Lower lobe of right lung (tissue), 2 donors: Measurements from ENCODE around the gene NRXN3. TPM values are rescaled to one million over a fixed set of nuclear protein-coding genes. Genes with fewer than 3 reads are reported as not detected.

Experiments used
- ATAC-seq, 2 donors: fragments of 200-7000 bp; cut with Tn5 transposase; one replicate each; pipeline ENCODE4 v1.9.1; 2020 to 2022; ENCODE audit warnings: mild to moderate bottlenecking in 2 of 2, moderate library complexity in 2 of 2
- DNase-seq: peaks from one replicate; pipeline ENCODE4 v3.0.0-alpha.2; 2020
- H3K27ac ChIP-seq: fragments of 200-600 bp; one replicate; pipeline ENCODE4 v1.8.0; 2022
- H3K27me3 ChIP-seq: fragments of 200-600 bp; one replicate; pipeline ENCODE4 v1.8.0; 2022; ENCODE audit warnings: low read depth
- H3K36me3 ChIP-seq: fragments of 200-600 bp; one replicate; pipeline ENCODE4 v1.8.0; 2022; ENCODE audit warnings: mild to moderate bottlenecking
- H3K4me1 ChIP-seq: fragments of 200-600 bp; one replicate; pipeline ENCODE4 v1.8.0; 2022
- H3K4me3 ChIP-seq: fragments of 200-600 bp; one replicate; pipeline ENCODE4 v1.8.0; 2022; ENCODE audit warnings: mild to moderate bottlenecking
- H3K9me3 ChIP-seq: fragments of 200-600 bp; one replicate; pipeline ENCODE4 v1.8.0; 2022
- CTCF ChIP-seq: fragments of 200-600 bp; IDR thresholded peaks from one replicate; pipeline ENCODE4 v1.8.0; 2022; ENCODE audit warnings: antibody characterized with exemption, mild to moderate bottlenecking
- intact Hi-C: fragments of 100-400 bp; cut with DNase I; formaldehyde crosslinking; loops from one replicate; pipeline ENCODE4 v1.11.0; 2022
- total RNA-seq: library from RNA; stranded (reverse); fragmentation: NEBNext Ultra II Directional; extraction: Animal tissue kit (Norgen Biotek cat#: 25700); gene quantifications from one replicate; pipeline ENCODE4 v1.2.1, GENCODE V29; 2021
- donor health status: DM: no; HTN: yes; CAD: no; lungs with severe emphysema.

NRXN3 gene
- total RNA-seq, 1 donor from 2014 or later = 9.0 TPM

- intact Hi-C loops = no loop called here
- no peaks in the 10 kb centered on the region for H3K4me1 ChIP-seq
- H3K27ac ChIP-seq = no peak overlapping the region
- ATAC-seq (no peak), DNase-seq (no peak)
- no peaks in the 10 kb centered on the region for H3K27me3 ChIP-seq
- no peaks in the 10 kb centered on the region for H3K9me3 ChIP-seq
- H3K36me3 ChIP-seq = no peaks in the 10 kb centered on the region
- no peak overlapping the region for H3K4me3 ChIP-seq
- TF ChIP-seq CTCF = no peak
Observed at GRCh38 chr14:78130356-78130755, 39.8 kb upstream of the NRXN3 start.

- no peaks in the 10 kb centered on the region for H3K27me3 ChIP-seq
- ATAC-seq (no peak), DNase-seq (no peak)
- H3K27ac ChIP-seq = no peak overlapping the region
- no peak for TF ChIP-seq CTCF
- no peak overlapping the region for H3K4me3 ChIP-seq
- H3K4me1 ChIP-seq = no peaks in the 10 kb centered on the region
- H3K9me3 ChIP-seq = no peaks in the 10 kb centered on the region
- intact Hi-C loops = no loop called here
- no peaks in the 10 kb centered on the region for H3K36me3 ChIP-seq
Observed at GRCh38 chr14:78131201-78131600, 39.0 kb upstream of the NRXN3 start.

GRCh38 chr14:78131616-78132015 lies 38.6 kb upstream of the NRXN3 start:
- Histone ChIP-seq H3K27ac (no peak overlapping the region), H3K4me3 (no peak overlapping the region), H3K36me3 (no peaks in the 10 kb centered on the region), H3K9me3 (no peaks in the 10 kb centered on the region), H3K4me1 (no peaks in the 10 kb centered on the region), H3K27me3 (no peaks in the 10 kb centered on the region)
- intact Hi-C loops = no loop called here
- DNase-seq = no peak
- ATAC-seq = no peak
- TF ChIP-seq CTCF = no peak

- intact Hi-C loops = no loop called here
- H3K27me3 ChIP-seq = no peaks in the 10 kb centered on the region
- no peak for DNase-seq
- no peak overlapping the region for H3K4me3 ChIP-seq
- TF ChIP-seq CTCF = no peak
- no peaks in the 10 kb centered on the region for H3K36me3 ChIP-seq
- H3K27ac ChIP-seq = no peak overlapping the region
- H3K4me1 ChIP-seq = no peaks in the 10 kb centered on the region
- no peak for ATAC-seq
- no peaks in the 10 kb centered on the region for H3K9me3 ChIP-seq
Observed at GRCh38 chr14:78135450-78135891, 34.7 kb upstream of the NRXN3 start.

- intact Hi-C loops = no loop called here
Observed at GRCh38 chr14:78136695-78137094, 33.5 kb upstream of the NRXN3 start.

More at GRCh38 chr14:78136695-78137094, 33.5 kb upstream of the NRXN3 start:
- DNase-seq (no peak), ATAC-seq (no peak)
- H3K27ac ChIP-seq = no peak overlapping the region
- no peaks in the 10 kb centered on the region for H3K9me3 ChIP-seq
- no peaks in the 10 kb centered on the region for H3K4me1 ChIP-seq
- no peak overlapping the region for H3K4me3 ChIP-seq
- H3K27me3 ChIP-seq = no peaks in the 10 kb centered on the region
- TF ChIP-seq CTCF = no peak
- H3K36me3 ChIP-seq = no peaks in the 10 kb centered on the region
